ENCODE measurements around the gene C1orf159.
A peak's percentile ranks its signal among the peaks of the same experiment; 100 is the strongest.

The C1orf159 gene

DNA sequence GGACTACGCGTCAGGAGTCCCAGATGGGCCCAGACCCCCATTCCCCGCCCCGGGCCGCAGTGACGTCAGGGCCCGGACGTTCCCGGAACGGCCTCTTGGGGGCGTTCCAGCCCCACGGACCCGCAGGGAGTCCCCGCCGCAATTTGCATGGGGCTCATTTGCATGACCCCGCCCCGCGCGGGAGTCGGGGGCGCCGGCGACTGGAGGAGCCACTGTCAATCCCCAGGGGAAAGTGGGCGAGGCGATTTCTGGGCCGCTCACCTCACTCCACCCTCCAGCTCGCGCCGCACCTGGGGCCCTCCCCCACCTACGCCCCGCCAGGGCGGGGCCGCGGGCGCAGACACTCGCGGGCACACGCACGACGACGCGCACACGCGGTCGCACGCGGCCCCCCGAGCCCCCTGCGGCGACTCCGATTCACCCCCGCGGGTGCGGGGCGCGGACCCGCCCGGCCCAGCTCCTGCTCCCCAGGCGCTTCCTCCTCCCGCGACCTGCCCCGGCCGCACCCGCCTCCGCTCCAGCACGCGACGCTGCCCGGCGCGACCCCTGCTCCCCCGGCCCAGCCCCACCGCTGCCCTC lies 82.8 kb downstream of the C1orf159 start:
- DNase-seq, result peak; percentile 88

DNA sequence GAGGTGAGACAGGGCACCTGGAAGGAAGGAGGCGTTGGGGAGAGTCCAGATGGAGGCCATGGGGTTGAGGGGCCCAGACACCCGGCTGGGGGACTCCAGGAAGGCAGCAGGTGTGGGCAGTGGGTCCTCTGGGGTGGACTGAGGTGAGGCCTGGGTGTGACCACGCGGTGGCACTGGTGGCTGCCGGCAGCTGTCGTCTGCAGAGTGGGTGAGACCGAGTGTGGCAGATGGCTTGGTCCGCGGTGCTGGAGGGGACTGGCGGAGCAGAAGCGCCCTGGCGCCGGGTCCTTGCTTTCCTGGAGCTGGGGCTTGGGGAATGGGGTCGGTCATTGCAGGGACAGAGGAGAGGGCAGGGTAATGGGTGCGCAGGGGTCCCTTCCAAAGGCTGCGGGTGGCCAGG lies 83.5 kb downstream of the C1orf159 start:
- no peak for DNase-seq
